ENCODE results near the gene S1PR2. TPM values are rescaled to one million over a fixed set of nuclear protein-coding genes. Genes with fewer than 3 reads are reported as not detected.
"Not testable (repeated sequence)": the region's sequence is repeated elsewhere in the genome, so short reads cannot be mapped to it uniquely, and the experiment has no call there.

The S1PR2 gene
- total RNA-seq, 2 donors from 2014 or later: 7.7 to 8.0 TPM

GRCh38 chr19:10211061-10211460, 20.1 kb downstream of the S1PR2 start:
- no peak overlapping the region for H3K27ac Mint-ChIP-seq
- no peak for DNase-seq (ENCODE audit: low spot score in 2 of 2)

DNA sequence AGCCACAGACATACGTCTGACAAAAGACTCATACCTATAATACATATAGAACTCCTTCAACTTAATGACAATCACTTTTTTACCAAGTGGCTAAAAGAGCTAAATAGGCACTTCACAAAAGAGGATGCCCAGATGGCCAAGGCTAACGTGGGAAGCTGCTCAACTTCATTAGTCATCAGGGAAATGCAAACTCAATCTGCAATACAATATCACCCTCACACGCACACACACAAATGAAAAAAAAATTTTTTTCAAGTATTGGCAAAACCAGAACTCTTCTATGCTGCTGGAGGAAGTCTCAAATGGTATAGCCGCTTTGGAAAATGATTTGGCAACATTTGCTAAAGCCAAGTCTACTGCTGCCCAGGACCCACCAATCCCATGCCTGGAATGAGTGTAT, 21.8 kb downstream of the S1PR2 start:
- no peak for DNase-seq (ENCODE audit: low spot score in 2 of 2)
- Mint-ChIP-seq H3K9me3 (peaks cover 0 to 5% of the 10 kb centered on the region in 2 donors), H3K27ac (no peak overlapping the region), H3K36me3 (peaks cover 0 to 4% of the 10 kb centered on the region in 2 donors)
- ATAC-seq: no peak

More at GRCh38 chr19:10211061-10211460, 20.1 kb downstream of the S1PR2 start:
- peaks cover 0 to 5% of the 10 kb centered on the region in 2 donors for H3K9me3 Mint-ChIP-seq
- ATAC-seq: no peak
- H3K36me3 Mint-ChIP-seq: peaks cover 0 to 4% of the 10 kb centered on the region in 2 donors

DNA sequence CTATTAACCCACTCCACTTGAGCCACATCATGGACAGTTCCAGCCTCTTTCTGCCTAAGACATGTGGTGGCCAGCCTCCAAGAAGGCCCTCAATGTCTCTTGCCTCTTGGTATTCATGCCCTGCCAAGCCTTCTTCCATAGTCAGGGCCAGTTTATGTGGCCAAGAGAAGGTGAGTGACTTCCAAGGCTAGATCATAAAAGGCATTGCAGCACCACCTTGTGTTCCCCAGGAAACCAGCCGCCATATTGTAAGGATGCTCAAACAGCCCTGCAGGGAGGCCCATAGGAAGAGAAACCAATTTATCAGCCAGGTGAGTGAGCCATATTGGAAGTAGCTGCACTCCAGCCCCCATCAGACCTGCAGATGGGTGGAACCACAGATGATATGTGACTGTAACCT, 24.1 kb downstream of the S1PR2 start:
- Mint-ChIP-seq H3K9me3 (peaks cover 0 to 5% of the 10 kb centered on the region in 2 donors), H3K27ac (no peak overlapping the region), H3K36me3 (peaks cover 0 to 4% of the 10 kb centered on the region in 2 donors)
- ATAC-seq (no peak), DNase-seq (ENCODE audit: low spot score in 2 of 2) (no peak)

- Mint-ChIP-seq H3K9me3 (peaks cover 0 to 5% of the 10 kb centered on the region in 2 donors), H3K27ac (no peak overlapping the region), H3K36me3 (peaks cover 0 to 4% of the 10 kb centered on the region in 2 donors)
- ATAC-seq (no peak), DNase-seq (ENCODE audit: low spot score in 2 of 2) (no peak)
Measured at GRCh38 chr19:10206226-10206885, 24.8 kb downstream of the S1PR2 start.

- Mint-ChIP-seq H3K36me3 (peaks cover 0 to 4% of the 10 kb centered on the region in 2 donors), H3K9me3 (peaks cover 0 to 5% of the 10 kb centered on the region in 2 donors), H3K27ac (no peak overlapping the region)
- ATAC-seq (no peak), DNase-seq (ENCODE audit: low spot score in 2 of 2) (no peak)
Measured at GRCh38 chr19:10205636-10206035, 25.5 kb downstream of the S1PR2 start.

DNA sequence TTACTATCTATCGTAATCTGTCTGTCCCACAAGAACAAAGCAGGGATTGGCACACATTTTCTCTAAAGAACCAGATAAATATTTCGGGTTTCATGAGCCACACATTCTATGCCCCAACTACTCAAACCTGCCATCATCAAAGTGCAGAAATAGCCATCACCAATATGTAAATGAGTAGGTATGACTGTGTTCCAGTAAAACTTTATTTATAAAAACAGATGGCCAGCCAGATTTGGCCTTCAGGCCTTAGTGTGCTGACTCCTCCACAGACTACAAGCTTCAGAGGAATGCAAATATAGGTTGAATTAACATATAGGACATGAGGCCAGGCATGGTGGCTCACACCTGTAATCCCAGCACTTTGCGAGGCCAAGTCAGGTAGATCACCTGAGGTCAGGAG, 27.4 kb downstream of the S1PR2 start:
- no peak overlapping the region for H3K27ac Mint-ChIP-seq
- H3K9me3 Mint-ChIP-seq: peaks cover 0 to 5% of the 10 kb centered on the region in 2 donors
- DNase-seq (ENCODE audit: low spot score in 2 of 2) (no peak), ATAC-seq (no peak)
- peaks cover 0 to 4% of the 10 kb centered on the region in 2 donors for H3K36me3 Mint-ChIP-seq

DNA sequence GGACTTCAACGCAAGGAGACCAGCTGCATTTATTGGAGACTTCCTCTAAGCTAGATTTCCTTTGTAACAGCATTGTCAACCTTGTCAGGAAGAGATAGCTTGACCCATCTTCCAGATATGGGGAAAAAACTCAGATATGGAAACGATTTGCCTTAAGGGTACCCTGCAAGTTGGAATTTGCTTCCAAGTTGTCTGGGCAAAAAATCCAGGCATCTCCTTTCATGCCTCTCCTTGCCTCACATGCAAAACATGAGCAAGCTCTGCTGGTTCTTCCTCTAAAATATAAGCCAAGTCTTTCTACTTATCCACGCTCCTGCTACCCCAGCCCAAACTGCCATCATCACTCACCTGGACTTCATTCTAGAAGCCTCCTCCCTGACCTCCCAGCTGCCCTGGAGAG, 30.0 kb downstream of the S1PR2 start:
- Mint-ChIP-seq H3K27ac (no peak overlapping the region), H3K9me3 (no peaks in the 10 kb centered on the region), H3K36me3 (no peaks in the 10 kb centered on the region)
- no peak for DNase-seq (ENCODE audit: low spot score in 2 of 2)
- no peak for ATAC-seq

DNA sequence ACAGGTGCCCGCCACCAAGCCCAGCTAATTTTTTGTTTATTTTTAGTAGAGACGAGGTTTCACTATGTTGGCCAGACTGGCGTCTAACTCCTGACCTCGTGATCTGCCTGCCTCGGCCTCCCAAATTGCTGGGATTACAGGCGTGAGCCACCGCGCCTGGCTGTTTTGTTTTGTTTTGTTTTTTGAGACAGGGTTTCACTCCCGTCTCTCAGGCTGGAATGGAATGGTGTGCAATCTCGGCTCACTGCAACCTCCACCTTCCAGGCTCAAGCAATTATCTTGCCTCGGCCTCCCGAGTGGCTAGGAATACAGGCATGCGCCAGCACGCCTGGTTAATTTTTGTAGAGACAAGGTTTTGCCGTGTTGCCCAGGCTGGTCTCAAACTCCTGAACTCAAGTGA, 31.0 kb downstream of the S1PR2 start:
- DNase-seq (ENCODE audit: low spot score in 2 of 2); H3K36me3 Mint-ChIP-seq; H3K9me3 Mint-ChIP-seq; H3K27ac Mint-ChIP-seq; ATAC-seq: not testable (repeated sequence)

DNA sequence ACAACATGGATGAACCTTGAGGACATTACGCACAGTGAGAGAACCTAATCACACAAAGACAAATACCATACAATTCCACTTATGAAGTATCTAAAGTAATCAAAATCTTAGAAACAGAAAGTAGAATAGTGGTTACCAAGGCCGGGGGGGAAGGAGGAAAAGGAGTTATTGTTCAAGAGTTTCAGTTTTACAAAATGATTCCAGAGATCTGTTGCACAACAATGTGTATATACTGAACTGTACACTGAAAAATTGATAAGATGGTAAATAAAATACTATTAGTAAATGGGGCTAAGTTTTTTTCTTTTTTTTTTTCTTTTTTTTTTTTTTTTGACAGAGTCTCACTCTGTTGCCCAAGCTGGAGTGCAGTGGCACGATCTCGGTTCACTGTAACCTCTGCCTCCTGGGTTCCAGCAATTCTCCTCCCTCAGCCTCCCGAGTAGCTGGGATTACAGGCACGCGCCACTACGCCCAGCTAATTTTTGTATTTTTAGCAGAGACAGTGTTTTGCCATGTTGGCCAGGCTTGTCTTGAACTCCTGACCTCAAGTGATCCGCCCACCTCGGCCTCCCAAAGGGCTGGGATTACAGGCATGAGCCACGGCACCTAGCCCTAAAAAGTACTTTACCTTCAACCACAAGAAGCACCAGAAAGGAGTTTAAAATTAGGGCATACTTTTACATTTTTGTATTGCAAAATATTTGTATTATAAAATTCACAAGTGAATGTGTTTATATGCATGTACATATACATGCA, 32.1 kb downstream of the S1PR2 start:
- not testable (repeated sequence) for H3K9me3 Mint-ChIP-seq; DNase-seq (ENCODE audit: low spot score in 2 of 2); H3K36me3 Mint-ChIP-seq
- peak overlapping the region in 1 of 2 donors; percentile 81 for H3K27ac Mint-ChIP-seq
- peak in 1 of 2 donors; percentile 4 for ATAC-seq

DNA sequence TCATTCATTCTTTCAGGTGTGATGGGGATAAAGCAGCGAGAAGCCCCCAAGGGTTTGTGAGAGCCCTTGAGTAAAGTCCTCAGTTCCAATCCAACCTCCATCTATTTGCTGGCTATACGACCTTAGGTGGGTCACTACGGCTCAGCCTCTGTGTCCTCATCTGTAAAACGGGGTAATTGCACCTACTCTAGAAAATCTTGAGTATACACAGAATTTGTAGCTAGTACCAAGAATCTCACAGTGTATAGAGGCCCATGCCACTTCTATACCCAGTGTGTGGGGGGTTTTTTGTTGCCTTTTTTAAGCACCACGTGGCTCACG, 36.0 kb downstream of the S1PR2 start:
- Mint-ChIP-seq H3K36me3 (peaks cover 17 to 18% of the 10 kb centered on the region in 2 donors), H3K27ac (peak overlapping the region; percentile 95), H3K9me3 (no peaks in the 10 kb centered on the region)
- DNase-seq (ENCODE audit: low spot score in 2 of 2) (no peak), ATAC-seq (peak in 1 of 2 donors; percentile 43)

- DNase-seq (ENCODE audit: low spot score in 2 of 2) (peak; percentile 99), ATAC-seq (peak; percentile 94 to 96)
- H3K27ac Mint-ChIP-seq: peak within 1 kb of the TSS; percentile 95 to 99
- H3K9me3 Mint-ChIP-seq: no peaks in the 10 kb centered on the region
- peaks cover 17 to 23% of the 10 kb centered on the region in 2 donors for H3K36me3 Mint-ChIP-seq
Measured at GRCh38 chr19:10194500-10195198, 36.5 kb downstream of the S1PR2 start, which contains the start of gene DNMT1. Gene DNMT1 (minus strand): TSS chr19:10194953. CDS start chr19:10194899, 54 bp downstream.

DNA sequence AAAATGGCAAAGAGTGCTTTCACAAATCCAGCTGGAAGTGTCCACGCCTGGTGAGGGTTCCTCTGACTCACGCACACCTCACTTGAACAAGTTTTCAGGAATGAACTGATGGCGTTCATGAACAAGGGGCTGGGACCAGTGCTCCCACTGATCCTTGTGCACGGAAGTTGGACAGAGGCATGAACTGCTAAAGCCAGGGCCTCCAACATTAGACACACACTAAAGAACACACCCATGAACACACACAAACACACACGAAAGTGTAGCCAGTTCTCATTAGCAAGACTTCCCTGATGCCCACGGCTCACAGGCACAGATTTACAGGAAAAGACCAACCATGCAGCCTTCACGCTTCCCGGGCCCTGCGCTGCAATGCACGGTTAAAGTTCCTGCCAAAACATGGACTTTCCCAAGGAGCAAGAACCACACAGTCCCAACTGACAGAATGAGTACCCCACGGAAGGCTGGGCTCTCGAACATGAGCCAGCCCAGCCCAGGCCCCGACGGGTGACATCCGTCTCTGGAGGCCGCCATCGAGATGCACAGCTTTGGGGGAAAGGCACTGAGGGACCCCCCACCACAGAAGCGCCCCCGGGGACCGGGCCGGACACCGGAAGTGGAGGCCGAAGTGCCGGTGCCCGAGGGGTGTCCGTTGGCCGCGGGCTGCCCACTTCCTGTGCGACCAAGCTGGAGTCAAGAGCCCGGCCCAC, 37.2 kb downstream of the S1PR2 start:
- Mint-ChIP-seq H3K9me3 (no peaks in the 10 kb centered on the region), H3K27ac (peak overlapping the region; percentile 95 to 99), H3K36me3 (peaks cover 17 to 25% of the 10 kb centered on the region in 2 donors)
- peak in 1 of 2 donors; percentile 11 for DNase-seq (ENCODE audit: low spot score in 2 of 2)
- ATAC-seq: peak in 1 of 2 donors; percentile 5

- peaks cover 17 to 25% of the 10 kb centered on the region in 2 donors for H3K36me3 Mint-ChIP-seq
- peak overlapping the region in 1 of 2 donors; percentile 95 for H3K27ac Mint-ChIP-seq
- H3K9me3 Mint-ChIP-seq: no peaks in the 10 kb centered on the region
- DNase-seq (ENCODE audit: low spot score in 2 of 2): no peak
- no peak for ATAC-seq
Measured at GRCh38 chr19:10192922-10193321, 38.2 kb downstream of the S1PR2 start.

- peaks cover 17 to 25% of the 10 kb centered on the region in 2 donors for H3K36me3 Mint-ChIP-seq
- peak overlapping the region in 1 of 2 donors; percentile 22 for H3K27ac Mint-ChIP-seq
- ATAC-seq (no peak), DNase-seq (ENCODE audit: low spot score in 2 of 2) (no peak)
- H3K9me3 Mint-ChIP-seq: no peaks in the 10 kb centered on the region
Measured at GRCh38 chr19:10191347-10191746, 39.8 kb downstream of the S1PR2 start.

GRCh38 chr19:10190026-10190425, 41.1 kb downstream of the S1PR2 start:
- DNase-seq (ENCODE audit: low spot score in 2 of 2): no peak
- Mint-ChIP-seq H3K36me3 (peaks cover 17 to 25% of the 10 kb centered on the region in 2 donors), H3K9me3 (no peaks in the 10 kb centered on the region), H3K27ac (peak overlapping the region; percentile 51 to 81)
- no peak for ATAC-seq

DNA sequence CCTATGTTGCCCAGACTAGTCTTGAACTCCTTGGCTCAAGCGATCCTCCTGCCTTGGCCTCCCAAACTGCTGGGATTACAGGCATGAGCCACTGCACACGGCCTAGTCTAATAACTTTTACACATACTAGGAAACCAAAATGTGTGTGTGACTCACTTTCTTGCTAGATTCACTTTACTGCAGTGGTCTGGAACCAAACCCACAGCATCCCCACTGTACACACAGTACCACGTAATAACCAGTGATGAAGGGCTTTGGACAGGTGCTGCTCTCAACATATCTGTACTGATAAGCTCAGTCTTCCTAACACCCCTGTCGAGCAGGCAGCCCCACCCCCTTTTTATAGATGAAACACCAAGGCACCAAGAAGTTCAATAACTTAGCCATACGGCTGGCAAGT, 41.5 kb downstream of the S1PR2 start:
- H3K27ac Mint-ChIP-seq: peak overlapping the region; percentile 51 to 81
- DNase-seq (ENCODE audit: low spot score in 2 of 2): peak in 1 of 2 donors; percentile 32
- no peaks in the 10 kb centered on the region for H3K9me3 Mint-ChIP-seq
- ATAC-seq: peak; percentile 59 to 62
- H3K36me3 Mint-ChIP-seq: peaks cover 17 to 25% of the 10 kb centered on the region in 2 donors
